Right lobe of liver (tissue), 6 donors: ENCODE measurements around the gene SMIM38. TPM values are rescaled to one million over a fixed set of nuclear protein-coding genes. Genes with fewer than 3 reads are reported as not detected.

Experiments
- ATAC-seq, 4 donors: fragments of 200-7000 bp; cut with Tn5 transposase; one replicate each; pipeline ENCODE4 v1.9.1; 2020; ENCODE audit warnings: mild to moderate bottlenecking in 4 of 4, moderate library complexity in 4 of 4
- DNase-seq, 3 donors: peaks; one replicate each; pipeline ENCODE4 v3.0.0-alpha.2; 2020
- H3K27ac ChIP-seq, 3 donors: fragments of 200-600 bp; one replicate each; pipeline ENCODE4 v1.8.0; 2022
- H3K27me3 ChIP-seq, 2 donors: fragments of 200-600 bp; one replicate each; pipeline ENCODE4 v1.8.0; 2022
- H3K36me3 ChIP-seq, 4 donors: fragments of 200-600 bp; sonication (generic) in 1 of 4; one replicate each; pipeline versions ENCODE4 v1.5.1 to v1.8.0; 2017 to 2022; ENCODE audit warnings: control low read depth in 1 of 4
- H3K4me1 ChIP-seq, 4 donors: fragments of 200-600 bp; sonication (generic) in 1 of 4; one replicate each; pipeline versions ENCODE4 v1.5.1 to v1.8.0; 2017 to 2022; ENCODE audit warnings: control low read depth in 1 of 4
- H3K4me3 ChIP-seq, 3 donors: fragments of 200-600 bp; one replicate each; pipeline ENCODE4 v1.8.0; 2022
- H3K9me3 ChIP-seq, 4 donors: fragments of 200-600 bp; sonication (generic) in 1 of 4; one replicate each; pipeline versions ENCODE4 v1.5.1 to v1.8.0; 2017 to 2022; ENCODE audit warnings: control low read depth in 1 of 4
- POLR2A ChIP-seq: fragments of 450-650 bp; IDR thresholded peaks from one replicate; pipeline ENCODE4 v1.6.1; 2017; ENCODE audit warnings: antibody characterized with exemption, mild to moderate bottlenecking
- WGBS: methylation state at CpG from one replicate; pipeline ENCODE4 v1.1.6; 2018; ENCODE audit warnings: low coverage, low lambda C conversion rate; ENCODE audit not compliant: insufficient coverage; ENCODE audit errors: missing lambda C conversion rate; 5-methylcytosine and 5-hydroxymethylcytosine counted together
- intact Hi-C, 2 donors: fragments of 100-400 bp; cut with DNase I; formaldehyde crosslinking; loops; one replicate each; pipeline versions ENCODE4 v1.11.2 to v1.14.1; 2022
- total RNA-seq, 6 experiments: library from RNA; depleted of rRNA in 2 of 6; stranded (reverse); fragments of >200 nt in 2 of 6; fragmentation: NEBNext Ultra II Directional in 3 of 6; extraction: Animal tissue kit (Norgen Biotek cat#: 25700) in 3 of 6; gene quantifications; one replicate each; pipeline versions ENCODE4 v1.1.0 to v1.2.4, GENCODE V29; 2016 to 2023
- TF ChIP-seq, protein P1 (sequence below), 4 donors: fragments of 200-600 bp in 3 of 4; fragments of 450-650 bp in 1 of 4; IDR thresholded peaks; one replicate each; pipeline versions ENCODE4 v1.5.1 to v1.8.0; 2016 to 2022; ENCODE audit warnings: antibody characterized with exemption in 4 of 4, mild to moderate bottlenecking in 2 of 4
- donor health status: DM: no; HTN: yes; CAD: no.
- donor health status: DM: no; HTN: no; CAD: no.
- donor health status: DM: no; HTN: no; CAD: no.
- donor health status: DM: no; HTN: yes; CAD: no.
- donor health status: DM: no; HTN: yes; CAD: no.

Gene SMIM38
- total RNA-seq, 6 experiments from 2014 or later: not detected

DNA sequence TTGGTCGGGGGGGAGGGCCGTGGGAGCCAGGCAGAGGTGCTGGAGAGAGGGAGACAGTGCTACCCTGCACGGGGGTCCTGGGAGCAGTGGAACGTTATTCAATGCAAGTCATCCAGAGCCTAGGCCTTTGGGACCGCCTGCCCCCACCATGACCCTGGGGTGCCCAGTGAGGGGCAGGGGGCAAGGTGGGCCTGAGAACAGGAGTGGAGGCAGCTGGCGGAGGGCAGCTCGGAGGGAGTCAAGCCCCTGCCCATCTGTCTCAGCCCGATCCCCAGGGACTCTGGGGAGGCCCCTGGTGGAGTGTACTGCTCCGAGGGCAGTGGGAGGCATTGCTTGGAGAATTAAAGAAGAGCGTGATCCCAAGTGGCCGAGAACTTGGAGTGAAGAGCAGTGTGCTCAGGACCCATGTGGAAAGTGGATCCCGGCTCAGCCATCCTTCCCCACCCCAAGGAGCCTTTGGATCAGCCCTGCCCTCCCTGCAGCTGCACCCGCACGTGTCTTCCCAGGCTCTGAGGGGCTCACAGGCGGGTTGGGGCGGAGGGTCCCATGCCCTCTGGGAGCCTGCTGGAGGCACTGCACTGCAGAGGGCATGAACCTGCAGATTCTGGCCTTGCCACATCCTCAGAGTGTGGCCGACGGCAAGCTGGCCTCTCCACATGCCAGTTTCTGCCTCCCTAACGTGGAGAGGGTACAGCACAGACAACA, 34.0 kb upstream of the SMIM38 start:
- Histone ChIP-seq H3K36me3 (no peaks in the 10 kb centered on the region), H3K4me3 (no peak overlapping the region), H3K4me1 (peaks cover 0 to 9% (median 3%) of the 10 kb centered on the region in 4 donors), H3K27ac (no peak overlapping the region), H3K9me3 (no peaks in the 10 kb centered on the region), H3K27me3 (no peaks in the 10 kb centered on the region)
- DNase-seq (no peak), ATAC-seq (no peak)
- 50% methylated on average over 4 of the region's 19 CpGs for WGBS
- intact Hi-C loops: loop anchor here in 1 of 2 donors (10.0 kb wide), 1 partner anchor 303 kb away; no protein-coding TSS in a partner anchor
- TF ChIP-seq, protein P1, sequence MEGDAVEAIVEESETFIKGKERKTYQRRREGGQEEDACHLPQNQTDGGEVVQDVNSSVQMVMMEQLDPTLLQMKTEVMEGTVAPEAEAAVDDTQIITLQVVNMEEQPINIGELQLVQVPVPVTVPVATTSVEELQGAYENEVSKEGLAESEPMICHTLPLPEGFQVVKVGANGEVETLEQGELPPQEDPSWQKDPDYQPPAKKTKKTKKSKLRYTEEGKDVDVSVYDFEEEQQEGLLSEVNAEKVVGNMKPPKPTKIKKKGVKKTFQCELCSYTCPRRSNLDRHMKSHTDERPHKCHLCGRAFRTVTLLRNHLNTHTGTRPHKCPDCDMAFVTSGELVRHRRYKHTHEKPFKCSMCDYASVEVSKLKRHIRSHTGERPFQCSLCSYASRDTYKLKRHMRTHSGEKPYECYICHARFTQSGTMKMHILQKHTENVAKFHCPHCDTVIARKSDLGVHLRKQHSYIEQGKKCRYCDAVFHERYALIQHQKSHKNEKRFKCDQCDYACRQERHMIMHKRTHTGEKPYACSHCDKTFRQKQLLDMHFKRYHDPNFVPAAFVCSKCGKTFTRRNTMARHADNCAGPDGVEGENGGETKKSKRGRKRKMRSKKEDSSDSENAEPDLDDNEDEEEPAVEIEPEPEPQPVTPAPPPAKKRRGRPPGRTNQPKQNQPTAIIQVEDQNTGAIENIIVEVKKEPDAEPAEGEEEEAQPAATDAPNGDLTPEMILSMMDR (IDR thresholded peaks at IDR 0.05): no peak
- TF ChIP-seq POLR2A: no peak

DNA sequence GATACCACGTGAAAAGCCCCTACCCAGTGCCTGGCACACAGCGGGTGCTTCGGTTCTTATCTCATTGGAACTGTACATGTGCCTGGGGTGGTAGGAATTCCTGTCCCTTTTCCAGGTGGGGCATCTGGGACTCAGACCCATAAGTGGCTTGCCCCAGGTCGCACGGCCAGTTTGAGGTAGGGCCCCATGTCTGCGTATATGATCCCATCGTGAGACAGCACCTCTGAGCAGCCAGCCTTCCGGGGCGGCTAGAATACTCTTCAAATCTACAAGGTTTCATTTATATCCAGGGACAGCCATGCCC, 33.5 kb upstream of the SMIM38 start:
- TF ChIP-seq, protein P1 (IDR thresholded peaks at IDR 0.05): no peak
- no peak for TF ChIP-seq POLR2A
- no peak for ATAC-seq
- Histone ChIP-seq H3K4me1 (peaks cover 0 to 9% (median 3%) of the 10 kb centered on the region in 4 donors), H3K4me3 (no peak overlapping the region), H3K36me3 (no peaks in the 10 kb centered on the region), H3K9me3 (no peaks in the 10 kb centered on the region), H3K27me3 (no peaks in the 10 kb centered on the region), H3K27ac (no peak overlapping the region)
- intact Hi-C loops: loop anchor here in 1 of 2 donors (10.0 kb wide), 1 partner anchor 303 kb away; no protein-coding TSS in a partner anchor
- no peak for DNase-seq
- WGBS: no CpG with 5 or more reads among the region's 9 CpGs

DNA sequence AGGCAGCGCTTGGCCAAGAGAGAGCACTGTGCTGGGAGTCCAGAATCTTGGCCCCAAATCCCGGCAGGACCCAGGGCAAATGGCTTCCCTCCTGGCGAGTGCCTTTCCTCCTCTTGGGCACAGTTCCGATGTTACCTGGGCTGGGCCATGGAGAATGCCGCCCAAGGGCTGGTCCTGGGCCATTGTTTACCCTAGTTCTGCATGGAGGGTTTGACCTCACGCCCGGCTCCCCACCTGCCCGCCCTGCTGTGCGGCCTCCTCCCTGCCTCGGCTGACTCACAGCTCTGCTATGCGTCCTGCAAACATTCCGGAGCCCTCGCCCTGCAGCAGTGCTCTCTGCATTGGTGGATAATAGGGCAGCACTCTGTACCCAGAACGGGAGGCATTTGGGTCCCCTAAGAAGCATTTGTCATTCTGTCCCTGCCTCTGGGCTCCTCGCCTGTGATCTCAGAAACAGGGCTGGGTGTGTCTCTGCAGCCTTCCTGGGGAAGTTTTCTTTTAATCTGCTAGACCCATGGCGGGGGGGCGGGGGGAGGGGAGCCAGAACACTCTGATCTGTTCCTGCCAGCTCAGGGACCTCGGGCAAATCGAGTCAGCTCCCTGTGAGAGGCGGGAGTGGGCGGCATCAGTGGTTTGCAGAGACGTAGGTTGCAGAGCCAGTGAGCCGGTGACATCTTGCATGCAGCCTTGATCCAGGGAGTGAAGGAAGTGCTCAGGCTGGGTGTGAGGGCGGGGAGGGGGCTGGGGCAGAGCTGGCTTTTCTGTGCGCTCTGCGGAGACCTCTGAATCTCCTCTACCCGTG, 32.9 kb upstream of the SMIM38 start:
- intact Hi-C loops: loop anchor here in 1 of 2 donors (10.0 kb wide), 1 partner anchor 302 kb away; no protein-coding TSS in a partner anchor
- Histone ChIP-seq H3K4me3 (no peak overlapping the region), H3K36me3 (no peaks in the 10 kb centered on the region), H3K27ac (no peak overlapping the region), H3K27me3 (no peaks in the 10 kb centered on the region), H3K4me1 (peaks cover 0 to 9% (median 3%) of the 10 kb centered on the region in 4 donors), H3K9me3 (no peaks in the 10 kb centered on the region)
- DNase-seq: peak in 2 of 3 donors; percentile 63 to 91
- WGBS: 22% methylated on average over 3 of the region's 27 CpGs
- TF ChIP-seq, protein P1 (IDR thresholded peaks at IDR 0.05): no peak
- TF ChIP-seq POLR2A: no peak
- ATAC-seq: peak; percentile 81 to 98 (median 86)

DNA sequence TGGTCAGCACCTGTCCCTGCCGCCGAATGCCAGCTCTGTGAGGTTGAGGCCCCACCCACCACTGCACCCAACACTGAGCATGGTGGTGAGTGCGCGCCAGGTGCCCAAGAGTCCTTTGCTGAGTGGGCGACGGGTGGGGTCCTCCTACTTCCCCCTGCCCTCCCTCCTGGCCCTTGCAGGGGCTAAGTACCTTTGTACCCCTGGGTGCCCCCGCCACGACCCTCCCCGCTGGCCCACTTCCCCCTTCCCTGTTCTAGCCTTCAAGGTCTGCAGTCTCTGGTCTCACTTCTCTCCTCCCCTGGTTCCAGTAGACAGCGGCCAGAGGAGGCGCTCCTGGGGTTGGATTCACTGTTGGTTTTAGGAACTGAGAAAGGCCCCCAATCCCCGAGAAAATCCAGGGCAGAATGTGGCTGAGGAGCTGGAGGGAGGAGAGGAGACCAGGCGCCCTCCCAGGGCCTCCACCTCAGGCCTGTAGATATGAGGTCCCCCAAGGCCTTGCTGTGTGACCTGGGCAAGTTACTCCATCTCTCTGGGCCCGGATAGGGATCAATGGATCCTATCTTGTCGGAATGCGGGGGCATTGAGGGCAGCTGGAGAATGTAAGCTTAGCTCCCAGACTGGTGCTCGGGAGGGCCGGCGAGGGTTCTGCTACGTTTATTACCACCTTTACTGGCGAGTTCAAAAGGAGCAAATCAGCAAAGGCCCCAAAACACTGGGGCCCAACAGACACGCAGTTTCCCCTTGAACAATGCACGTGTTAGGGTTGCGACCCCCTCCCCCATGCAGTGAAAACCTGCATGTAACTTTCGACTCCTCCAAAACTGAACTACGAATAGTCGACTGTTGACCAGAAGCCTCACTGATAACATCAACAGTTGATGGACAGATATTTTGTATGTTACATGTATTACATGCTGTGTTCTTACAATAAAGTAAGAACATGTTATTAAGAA, 31.9 kb upstream of the SMIM38 start:
- Histone ChIP-seq H3K27me3 (no peaks in the 10 kb centered on the region), H3K9me3 (no peaks in the 10 kb centered on the region), H3K4me3 (no peak overlapping the region), H3K27ac (no peak overlapping the region), H3K4me1 (peaks cover 0 to 9% (median 3%) of the 10 kb centered on the region in 4 donors), H3K36me3 (no peaks in the 10 kb centered on the region)
- DNase-seq: no peak
- TF ChIP-seq, protein P1 (IDR thresholded peaks at IDR 0.05): no peak
- no peak for TF ChIP-seq POLR2A
- no peak for ATAC-seq
- 75% methylated on average over 6 of the region's 27 CpGs for WGBS
- intact Hi-C loops: loop anchor here in 1 of 2 donors (10.0 kb wide), 1 partner anchor 301 kb away; no protein-coding TSS in a partner anchor
